Measurements from ENCODE around the gene DAZAP1.
"Not testable (repeated sequence)": the region's sequence is repeated elsewhere in the genome, so short reads cannot be mapped to it uniquely, and the experiment has no call there.

Gene DAZAP1

DNA sequence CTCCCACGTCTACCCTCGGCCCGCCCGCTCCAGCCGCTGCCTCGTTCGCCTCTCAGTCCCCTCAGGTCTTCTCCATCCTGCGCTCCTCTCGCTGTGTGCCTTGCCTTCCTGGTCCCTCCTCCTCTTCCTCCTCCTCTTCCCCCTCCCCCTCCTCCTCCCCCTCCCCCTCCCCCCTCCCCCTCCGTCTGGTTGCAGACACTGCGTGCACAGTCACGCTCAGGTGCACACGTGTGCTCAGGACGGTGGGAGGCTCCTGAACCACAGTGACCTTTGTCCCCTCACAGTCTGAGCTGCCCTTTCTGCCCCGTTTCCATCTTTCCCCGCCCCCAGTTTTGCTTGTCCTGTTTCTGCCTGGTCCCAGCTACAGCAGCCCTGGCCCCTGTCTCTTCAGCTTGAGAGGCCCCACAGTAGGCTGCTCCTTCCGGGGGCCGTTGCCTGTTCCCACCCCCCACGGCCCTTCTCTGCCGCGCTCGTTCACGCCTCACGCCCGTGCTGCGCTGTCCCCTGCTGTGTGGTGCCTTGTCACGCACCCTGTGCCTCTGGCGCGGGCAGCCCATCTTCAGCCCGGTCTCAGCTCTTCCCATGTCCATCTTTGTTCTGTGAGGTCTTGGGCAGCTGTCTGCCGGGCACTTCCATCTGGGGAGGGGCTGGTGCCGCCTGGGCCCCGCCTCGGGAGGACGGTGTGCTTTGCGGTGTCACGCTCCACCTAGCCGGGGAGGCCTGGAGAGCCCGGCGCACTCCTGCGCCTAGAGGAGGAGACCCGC is 17.0 kb downstream of the DAZAP1 start:
- peak; percentile 66 for DNase-seq

DNA sequence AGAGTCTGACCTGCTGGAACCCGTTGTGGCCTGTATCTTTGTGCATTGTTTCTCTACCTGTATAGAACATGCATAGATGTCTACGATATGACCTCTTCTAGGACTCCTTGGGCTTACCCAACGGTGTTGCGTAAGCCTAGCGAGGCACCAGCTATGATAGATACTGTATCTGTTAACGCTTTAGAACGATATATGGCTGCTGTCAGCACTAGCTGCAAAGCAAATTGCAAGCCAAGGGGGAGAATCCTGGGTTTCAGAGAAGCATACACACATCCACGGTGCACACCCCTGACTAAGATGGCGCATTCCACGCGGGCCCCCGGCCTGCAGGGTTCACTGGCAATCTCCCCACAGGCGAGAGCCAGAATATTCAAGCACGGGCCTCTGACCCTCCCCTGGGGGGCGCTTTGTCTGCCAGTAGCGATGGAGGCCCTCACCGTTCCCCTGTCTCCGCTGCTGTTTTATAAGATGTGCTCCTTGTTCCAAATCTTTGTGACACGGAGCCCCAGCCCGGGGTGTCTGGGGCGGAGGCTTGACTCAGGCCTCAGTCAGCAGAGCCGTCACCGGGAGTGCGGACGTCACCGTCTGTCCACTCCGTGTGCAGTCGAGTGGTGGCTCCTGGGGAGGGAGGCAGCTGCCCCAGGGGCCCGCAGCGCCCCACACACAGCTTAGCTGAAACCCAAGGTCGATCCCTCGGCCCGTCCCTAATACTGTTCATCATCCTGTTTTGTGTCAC is 17.9 kb downstream of the DAZAP1 start:
- no peak for DNase-seq

DNA sequence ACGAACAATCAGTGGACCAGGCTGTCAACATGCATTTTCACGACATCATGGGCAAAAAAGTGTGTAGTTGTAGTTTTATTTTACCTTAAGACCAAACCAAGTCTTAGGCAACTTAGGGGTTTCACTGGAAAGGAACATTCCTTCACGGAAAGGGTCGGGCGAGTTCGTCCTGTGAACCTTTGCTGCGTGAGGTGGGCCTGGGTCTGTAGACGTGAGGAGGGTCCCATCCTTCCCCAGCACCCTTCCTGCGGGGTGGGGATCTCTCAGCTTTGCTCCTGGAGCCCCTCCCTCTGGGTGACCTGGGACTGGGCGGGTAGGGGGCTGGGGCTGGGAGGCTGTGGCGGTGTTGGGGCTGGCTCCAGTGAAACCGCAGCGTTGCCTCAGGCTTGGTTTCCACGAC is 18.5 kb downstream of the DAZAP1 start:
- DNase-seq: no peak

DNA sequence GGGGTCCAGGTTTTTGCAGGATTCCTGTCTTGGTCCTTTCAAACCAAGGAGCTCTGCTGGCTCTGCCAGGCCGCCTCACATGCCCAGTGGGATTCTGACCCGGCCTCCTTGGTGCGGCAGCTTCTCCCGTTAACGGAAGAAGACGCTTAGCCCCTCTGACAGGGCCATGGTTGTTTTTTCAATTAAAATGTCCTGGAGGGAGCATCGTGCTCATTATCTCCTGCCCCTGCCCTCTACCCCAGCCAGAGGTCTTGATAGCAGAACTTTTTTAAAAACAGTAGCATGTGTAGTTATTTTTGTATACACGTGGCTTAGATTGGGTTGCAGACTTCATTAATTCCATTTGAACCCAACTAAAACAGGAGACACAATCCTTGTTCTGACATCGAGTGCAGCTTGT is 19.4 kb downstream of the DAZAP1 start:
- DNase-seq: no peak

DNA sequence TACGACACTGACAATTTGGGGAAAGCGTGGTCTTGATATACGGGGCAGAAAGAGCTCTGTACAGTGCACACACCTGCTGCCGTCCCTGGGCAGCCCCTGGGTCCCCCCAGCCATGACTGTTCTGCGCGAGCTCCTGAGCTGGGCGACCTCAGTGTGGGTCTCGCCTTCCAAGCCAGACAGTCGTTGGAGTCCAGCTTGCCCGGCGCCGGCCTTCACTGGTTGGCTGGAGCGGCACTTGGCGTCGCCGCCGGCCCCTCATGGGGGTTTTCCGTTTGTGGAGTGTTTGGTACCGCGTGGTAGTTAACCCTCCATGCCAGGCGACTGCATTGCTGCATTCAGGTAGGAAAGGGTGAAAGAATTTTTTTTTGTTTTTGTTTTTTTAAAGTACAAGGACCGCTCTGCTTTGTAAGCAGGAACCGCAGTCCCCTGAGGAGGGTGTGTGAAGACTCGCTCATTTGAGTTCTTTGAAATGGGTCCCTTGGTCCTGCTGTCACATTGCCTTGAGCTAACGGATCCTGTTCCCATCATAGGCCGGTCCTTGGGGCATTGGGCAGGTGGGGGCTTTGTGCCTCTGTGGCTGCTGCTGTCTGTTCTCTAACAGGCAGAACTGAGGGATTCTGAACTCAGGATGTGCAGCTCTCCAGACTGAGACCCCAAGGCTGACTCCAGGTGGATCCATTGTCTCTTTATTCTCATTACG is 20.0 kb downstream of the DAZAP1 start:
- DNase-seq: no peak

DNA sequence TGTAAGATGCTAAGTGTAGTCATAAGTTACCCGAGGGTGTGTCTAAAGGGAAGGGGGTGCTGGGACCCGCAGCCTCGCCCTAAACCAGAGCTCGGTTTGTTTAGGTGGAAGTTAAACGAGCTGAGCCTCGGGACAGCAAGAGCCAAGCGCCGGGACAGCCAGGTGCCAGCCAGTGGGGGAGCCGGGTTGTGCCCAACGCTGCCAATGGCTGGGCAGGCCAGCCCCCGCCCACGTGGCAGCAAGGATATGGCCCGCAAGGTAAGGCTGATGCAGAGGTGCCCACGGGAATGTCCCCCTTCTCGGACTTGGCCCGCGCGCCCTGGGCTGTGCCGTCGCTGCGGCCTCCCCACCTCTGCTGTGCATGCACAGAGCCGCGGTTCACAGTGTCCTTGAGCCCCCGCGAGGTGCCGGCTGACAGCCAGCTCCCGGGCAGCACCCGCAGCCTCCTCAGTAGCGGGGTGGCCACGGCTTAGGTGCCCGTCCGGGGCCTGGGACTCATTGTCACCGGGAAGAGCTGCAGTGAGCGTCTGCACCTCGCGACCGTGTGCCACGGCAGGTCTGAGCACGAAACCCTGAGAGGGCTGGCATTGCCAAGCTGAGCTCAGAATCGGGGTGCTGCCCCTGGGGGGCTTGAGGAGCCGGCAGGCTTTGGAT is 21.5 kb downstream of the DAZAP1 start:
- DNase-seq: no peak

DNA sequence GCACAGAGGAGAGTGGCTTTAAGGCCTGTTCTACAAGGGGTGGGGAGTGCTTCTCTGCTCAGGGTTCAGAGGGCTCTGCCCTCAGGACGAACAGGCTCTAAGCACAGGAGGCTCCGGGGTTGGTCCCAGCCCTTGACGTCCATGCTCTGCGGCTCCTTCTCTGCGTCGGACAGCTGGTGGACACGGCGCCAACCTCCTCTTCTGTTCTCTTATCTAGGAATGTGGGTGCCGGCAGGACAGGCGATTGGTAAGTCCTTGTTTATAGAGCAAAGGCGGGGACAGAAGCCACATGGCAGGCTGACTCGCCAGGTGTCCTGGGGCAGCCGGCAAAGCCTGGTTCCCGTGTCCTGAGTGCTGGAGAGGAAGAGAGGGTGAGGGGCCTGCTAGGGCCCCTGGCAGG is 22.4 kb downstream of the DAZAP1 start:
- no peak for DNase-seq

DNA sequence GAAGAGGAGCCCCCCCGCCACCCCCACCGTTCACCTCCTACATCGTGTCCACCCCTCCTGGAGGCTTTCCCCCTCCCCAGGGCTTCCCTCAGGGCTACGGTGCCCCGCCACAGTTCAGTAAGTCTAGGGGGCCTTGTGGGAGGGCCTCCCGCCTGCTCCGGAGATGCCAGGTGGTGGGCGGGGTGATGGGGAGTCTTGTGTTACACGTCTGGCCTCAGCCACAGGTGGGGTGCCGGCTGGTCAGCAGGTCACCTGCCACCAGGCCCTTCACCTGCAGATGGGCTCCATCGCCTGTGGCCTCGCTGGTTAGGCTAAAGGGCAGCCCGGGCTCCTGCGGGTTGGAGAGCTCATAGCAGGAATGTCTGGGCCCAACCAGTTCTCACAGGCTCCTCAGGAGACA is 22.9 kb downstream of the DAZAP1 start:
- DNase-seq: no peak

DNA sequence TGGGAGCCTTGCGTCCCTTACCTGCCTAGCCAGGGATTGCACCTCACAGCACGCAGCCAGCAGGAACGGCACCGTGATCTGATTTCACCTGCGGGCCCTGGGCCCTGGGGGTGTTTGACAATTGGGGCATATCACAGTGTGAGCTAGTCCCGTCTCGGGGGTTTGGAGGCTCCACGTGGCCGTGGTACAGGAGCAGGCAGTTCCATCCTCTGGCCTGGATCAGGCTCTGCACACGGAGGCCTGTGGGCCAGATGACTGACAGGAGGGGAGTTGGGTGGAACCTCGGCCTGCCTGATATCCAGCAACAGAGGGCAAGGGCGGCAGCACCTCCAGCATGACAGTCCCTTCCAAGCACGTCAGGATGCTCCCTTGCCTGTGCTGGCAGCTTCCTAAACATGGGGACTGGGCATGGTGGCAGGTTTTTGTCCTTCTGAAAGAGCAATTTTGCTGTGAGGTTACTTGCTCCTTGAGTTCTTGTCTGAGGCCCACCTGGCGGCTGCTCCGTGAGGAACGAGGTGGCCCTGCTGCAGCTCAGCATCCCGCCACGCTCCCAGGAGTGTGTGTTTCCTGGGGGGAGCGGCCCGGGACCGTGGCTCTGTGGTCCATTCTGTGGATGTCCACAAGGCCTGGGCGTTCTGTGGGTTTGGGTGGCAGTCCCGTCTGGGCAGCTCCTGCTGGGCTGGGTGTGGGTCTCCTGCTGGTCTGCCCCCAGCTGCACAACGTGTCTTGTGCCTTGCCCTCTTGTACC is 24.5 kb downstream of the DAZAP1 start:
- DNase-seq: no peak

DNA sequence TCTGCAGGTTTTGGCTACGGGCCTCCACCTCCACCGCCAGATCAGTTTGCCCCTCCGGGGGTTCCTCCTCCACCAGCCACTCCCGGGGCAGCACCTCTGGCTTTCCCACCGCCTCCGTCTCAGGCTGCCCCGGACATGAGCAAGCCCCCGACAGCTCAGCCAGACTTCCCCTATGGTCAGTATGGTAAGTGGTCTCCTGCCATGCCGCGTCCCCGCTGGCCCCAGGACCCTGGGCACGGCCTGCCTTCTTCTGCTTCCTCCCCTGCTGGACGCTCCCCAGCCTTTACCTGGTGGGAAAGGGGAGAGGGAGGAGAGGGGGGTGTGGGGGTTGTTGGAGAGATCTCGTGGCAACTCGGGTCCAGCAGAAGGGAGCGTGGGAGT is 25.1 kb downstream of the DAZAP1 start:
- no peak for DNase-seq

DNA sequence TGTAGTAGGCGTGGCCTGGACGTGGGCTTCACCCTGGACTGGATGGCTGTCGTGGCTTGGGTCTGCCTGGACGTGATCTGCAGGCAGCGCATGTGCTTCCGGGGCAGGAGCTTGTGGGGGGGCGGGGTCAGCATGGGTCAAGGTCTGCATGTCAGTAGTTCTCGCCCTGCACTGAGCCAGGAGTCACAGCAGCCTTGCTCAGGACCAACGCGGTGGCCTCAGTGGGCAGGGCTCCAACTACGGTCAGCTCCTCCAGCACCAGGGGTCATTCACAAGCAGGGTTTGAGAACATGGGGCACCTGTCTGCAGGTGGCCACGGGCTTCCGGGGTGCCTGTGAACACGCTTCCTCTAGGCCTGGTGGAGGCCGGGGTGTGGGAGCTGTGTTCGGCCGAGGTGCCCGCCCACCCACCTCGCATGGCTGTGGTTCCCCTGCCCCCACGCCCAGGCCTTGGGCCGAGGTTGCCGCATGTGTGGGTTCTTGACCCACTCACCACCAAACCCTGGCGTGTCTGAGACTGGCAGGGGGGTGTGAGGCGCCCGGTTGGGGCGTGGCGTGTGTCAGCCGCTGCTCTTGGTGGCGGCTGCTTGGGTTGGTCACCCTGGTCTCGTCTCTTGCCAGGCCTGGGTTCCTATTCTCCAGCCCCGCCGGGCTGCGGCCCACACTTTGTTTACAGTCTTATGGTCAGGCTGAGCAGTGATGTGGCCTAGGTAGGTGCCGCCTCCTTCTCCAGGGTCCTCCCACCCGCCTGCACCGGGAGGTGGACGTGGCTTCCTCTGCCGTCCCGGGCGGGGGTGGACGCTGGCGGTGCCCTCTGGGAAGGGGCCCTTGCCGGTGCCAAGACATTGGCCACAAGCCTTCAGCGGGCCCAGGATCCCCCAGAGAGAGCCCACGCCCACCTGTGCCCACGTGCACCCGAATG is 26.0 kb downstream of the DAZAP1 start:
- no peak for DNase-seq

DNA sequence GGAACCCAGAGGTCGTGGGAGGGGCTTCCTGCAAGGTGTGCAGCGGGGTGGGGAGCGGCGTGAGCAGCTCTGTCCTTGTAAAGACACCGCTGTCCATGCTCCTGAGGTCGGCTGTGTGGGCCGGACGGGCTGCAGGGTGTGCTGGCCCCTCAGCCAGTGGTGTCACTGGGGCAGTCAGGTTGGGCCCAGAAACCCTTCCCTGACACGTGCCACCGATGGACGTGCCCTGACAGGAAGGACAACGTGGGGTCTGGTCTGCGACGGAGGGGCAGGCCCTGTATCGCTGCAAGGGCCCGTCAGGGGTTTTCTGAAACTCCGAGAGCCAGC is 26.6 kb downstream of the DAZAP1 start:
- no peak for DNase-seq

DNA sequence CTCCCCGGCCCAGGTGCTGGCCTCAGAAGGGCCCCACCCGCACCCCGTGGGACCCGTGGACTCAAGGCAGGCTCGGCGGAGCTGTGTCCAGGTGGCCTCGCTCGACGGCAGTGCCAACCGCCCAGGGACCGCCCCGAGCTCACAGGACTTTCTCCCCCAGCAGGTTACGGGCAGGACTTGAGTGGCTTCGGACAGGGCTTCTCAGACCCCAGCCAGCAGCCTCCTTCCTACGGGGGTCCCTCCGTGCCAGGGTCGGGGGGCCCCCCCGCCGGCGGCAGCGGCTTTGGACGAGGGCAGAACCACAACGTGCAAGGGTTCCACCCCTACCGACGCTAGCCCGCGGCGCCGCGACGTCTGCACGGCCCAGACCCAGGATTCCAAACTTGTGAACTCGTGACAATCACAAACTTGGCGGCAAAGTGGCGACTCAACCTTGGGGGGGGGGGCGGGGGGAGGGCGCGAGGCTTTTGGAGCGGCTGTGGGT is 27.2 kb downstream of the DAZAP1 start:
- no peak for DNase-seq

DNA sequence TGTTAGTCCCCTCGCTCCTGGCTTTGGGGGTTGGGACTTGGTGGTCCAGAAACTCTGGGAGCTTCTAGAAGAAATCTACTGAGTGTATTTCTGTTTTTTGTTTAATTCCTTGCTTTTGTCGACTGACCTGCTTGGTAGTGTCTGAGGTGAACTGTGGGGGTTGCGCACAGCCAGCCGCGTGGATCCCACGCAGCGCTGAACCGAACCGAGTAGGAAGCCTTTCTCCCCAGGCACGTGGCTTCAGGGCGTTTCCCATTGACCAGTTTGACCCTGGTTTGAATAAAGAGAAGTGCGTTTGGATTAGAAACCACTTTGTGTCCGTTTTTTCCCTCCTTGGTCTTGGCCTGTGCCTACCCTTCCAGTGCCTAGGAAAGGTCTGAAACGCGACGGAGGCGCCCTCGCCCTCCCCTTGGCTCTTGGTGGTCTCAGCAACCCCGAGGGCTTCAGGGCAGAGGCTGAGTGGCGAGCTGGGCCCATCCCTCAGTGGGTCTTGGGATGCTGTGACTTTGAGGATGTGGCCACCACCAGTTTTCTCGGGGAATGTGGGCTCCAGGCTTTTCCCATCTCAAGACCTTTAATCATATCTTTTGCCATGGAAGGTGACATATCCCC is 28.1 kb downstream of the DAZAP1 start:
- DNase-seq: no peak

DNA sequence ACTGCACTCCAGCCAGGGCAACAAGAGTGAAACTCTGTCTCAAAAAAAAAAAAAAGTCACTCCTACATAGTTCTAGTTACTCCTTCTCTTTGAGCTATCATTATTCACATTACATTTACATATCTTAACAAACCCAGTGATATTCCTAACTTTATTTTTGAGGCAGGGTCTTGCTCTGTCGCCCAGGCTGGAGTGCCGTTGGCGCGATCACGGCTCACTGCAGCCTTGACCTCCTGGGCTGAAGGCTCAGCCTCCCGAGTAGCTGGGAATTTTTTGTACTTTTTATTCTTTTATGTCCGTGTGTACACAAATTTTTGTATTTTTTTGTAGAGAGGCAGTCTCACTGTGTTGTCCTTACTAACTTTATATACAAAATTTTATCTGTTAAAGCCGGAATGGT is 30.2 kb downstream of the DAZAP1 start:
- no peak for DNase-seq

DNA sequence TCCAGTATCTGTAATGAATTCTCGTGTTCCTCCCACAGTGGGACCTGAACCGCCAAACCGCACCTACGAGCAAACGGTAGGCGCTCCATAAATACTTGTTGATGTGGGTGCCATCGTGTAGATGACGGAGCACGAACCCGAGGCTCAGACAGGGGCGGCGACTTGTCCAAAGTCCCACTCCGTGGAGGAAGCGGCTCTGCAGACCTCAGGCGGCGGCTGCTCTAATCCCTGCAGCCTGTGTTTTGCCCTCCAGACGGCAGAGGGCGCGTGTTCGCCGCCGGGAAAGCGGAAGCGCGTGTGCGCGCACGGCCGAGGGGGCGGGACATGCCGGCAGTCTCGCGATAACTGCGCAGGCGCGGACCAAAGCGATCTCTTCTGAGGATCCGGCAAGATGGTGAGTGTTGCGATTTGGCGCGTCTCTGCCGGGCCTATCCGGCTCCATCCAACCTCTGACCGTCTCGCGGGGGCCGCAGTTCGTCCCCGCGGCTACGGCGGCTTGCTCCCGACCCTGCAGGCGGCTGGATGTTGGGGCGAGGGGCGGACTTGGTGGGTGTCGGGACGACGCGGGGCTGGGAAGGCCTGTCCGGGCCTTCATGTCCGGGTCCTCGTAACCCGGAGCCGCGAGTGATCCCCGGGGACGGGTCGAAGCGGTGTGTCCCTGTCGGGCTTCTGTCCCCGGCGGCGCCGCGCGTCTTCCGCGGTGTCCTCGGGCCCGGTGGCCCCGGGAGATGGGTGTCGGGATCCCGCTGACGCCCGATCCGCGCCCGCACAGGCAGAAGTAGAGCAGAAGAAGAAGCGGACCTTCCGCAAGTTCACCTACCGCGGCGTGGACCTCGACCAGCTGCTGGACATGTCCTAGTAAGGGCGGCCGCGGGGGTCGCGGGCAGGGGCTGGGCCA is 30.9 kb downstream of the DAZAP1 start, which contains the start of gene RPS15:
Gene RPS15, plus strand, starts transcription at position 362 of the 898 bp plus-strand sequence. Its CDS starts 30 bp downstream, at position 392.
- DNase-seq: peak; percentile 98

DNA sequence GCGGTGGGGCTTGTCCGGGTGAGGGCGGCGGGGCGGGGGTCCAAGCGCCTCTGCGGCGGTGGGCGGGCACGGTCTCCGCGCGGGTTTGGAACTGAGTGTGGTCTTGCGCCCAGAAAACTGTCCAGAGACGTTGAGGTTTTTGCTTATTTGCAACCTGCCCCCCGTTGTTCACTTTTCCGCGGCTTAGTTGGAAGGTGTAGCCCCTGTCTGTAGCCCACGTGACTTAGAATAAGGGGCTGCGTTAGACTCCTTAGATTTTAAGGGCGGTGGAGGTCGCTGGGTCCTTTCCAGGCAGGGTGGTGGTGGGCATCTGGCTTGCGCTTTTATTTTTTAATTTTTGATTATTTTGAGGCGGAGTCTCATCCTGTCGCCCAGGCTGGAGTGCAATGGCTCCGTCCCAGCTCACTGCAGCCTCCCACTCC is 31.6 kb downstream of the DAZAP1 start:
- no peak for DNase-seq

DNA sequence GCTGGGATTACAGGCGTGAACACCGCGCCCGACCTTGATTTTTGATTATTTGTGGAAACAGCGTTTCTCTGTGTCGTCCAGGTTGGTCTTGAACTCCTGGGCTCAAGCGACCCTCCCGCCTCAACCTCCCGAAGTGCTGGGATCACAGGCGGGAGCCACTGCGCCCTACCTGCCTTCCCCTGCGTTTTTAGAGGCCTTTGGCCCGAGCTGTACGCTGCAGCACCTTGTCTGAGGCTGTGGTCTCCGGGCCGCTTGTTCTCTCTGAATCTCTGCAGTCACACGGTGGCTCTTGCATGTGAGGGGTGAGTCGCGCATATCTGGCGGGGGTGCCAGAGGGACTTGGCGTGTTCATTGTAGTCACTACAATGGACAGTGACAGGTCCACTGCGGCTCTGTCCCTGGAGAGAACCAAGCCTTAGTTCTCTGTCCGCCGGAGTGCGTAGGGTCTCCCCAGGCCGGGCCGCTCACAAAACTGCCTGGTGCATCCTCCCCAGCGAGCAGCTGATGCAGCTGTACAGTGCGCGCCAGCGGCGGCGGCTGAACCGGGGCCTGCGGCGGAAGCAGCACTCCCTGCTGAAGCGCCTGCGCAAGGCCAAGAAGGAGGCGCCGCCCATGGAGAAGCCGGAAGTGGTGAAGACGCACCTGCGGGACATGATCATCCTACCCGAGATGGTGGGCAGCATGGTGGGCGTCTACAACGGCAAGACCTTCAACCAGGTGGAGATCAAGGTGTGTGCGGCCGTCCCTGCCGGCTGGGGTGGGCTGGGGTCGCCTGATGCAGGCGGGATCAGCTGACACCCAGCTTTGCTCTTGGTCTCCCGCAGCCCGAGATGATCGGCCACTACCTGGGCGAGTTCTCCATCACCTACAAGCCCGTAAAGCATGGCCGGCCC is 32.4 kb downstream of the DAZAP1 start:
- not testable (repeated sequence) for DNase-seq

All from right kidney (tissue), 1 donor.